Breast epithelium (tissue), 4 donors: ENCODE measurements around the gene SAP25. TPM values are rescaled to one million over a fixed set of nuclear protein-coding genes. Genes with fewer than 3 reads are reported as not detected.

Experiments
- DNase-seq, 2 donors: peaks; one replicate each; pipeline ENCODE4 v3.0.0-alpha.2; 2019; ENCODE audit warnings: low spot score in 2 of 2
- H3K27ac ChIP-seq, 2 donors: fragments of 200-600 bp; sonication (generic) in 1 of 2; one replicate each; pipeline ENCODE4 v1.5.1; 2016 to 2019; ENCODE audit warnings: mild to moderate bottlenecking in 1 of 2
- H3K27me3 ChIP-seq, 2 donors: fragments of 200-600 bp; sonication (generic) in 1 of 2; one replicate each; pipeline versions ENCODE4 v1.5.1 to v1.6.0; 2017 to 2019; ENCODE audit warnings: control low read depth in 1 of 2, mild to moderate bottlenecking in 1 of 2
- H3K36me3 ChIP-seq: fragments of 200-600 bp; one replicate; pipeline ENCODE4 v1.5.1; 2019
- H3K4me1 ChIP-seq, 2 donors: fragments of 200-600 bp; sonication (generic); one replicate each; pipeline ENCODE4 v1.5.1; 2016 to 2019; ENCODE audit warnings: control low read depth in 1 of 2
- H3K4me3 ChIP-seq, 3 donors: fragments of 200-600 bp; sonication (generic); 1 replicate in 2 of 3; 2 replicates in 1 of 3; pipeline ENCODE4 v1.5.1; 2016 to 2019; ENCODE audit warnings: mild to moderate bottlenecking in 3 of 3, moderate library complexity in 2 of 3
- H3K9me3 ChIP-seq, 2 donors: fragments of 200-600 bp; sonication (generic) in 1 of 2; one replicate each; pipeline ENCODE4 v1.5.1; 2016 to 2019; ENCODE audit warnings: control low read depth in 1 of 2
- POLR2A ChIP-seq: fragments of 450-650 bp; IDR thresholded peaks from one replicate; pipeline ENCODE4 v1.6.1; 2016; ENCODE audit warnings: antibody characterized with exemption, mild to moderate bottlenecking, moderate library complexity
- POLR2AphosphoS5 ChIP-seq, 3 donors: sonication (generic); formaldehyde crosslinking; IDR thresholded peaks; one replicate each; pipeline ENCODE4 v1.6.1; 2017; ENCODE audit warnings: antibody characterized with exemption in 3 of 3
- intact Hi-C: fragments of 100-400 bp; cut with DNase I; formaldehyde crosslinking; loops from one replicate; pipeline ENCODE4 v1.15.1; 2023; ENCODE audit warnings: low total_unique reads
- total RNA-seq, 3 donors: library from RNA; depleted of rRNA; stranded (reverse); fragments of >200 nt; gene quantifications; one replicate each; pipeline ENCODE4 v1.1.0, GENCODE V29; 2016
- TF ChIP-seq, protein P1 (sequence below), 3 donors: fragments of 450-650 bp; IDR thresholded peaks; one replicate each; pipeline ENCODE4 v1.5.1; 2016 to 2017; ENCODE audit warnings: antibody characterized with exemption in 3 of 3, mild to moderate bottlenecking in 3 of 3, moderate library complexity in 3 of 3

The SAP25 gene
- total RNA-seq, 3 donors from 2014 or later, result 0.96 to 2.2 (median 0.98) TPM

- no peaks in the 10 kb centered on the region for H3K9me3 ChIP-seq
- peak overlapping the region; percentile 82 for H3K27ac ChIP-seq
- H3K4me1 ChIP-seq, result no peaks in the 10 kb centered on the region
- DNase-seq, result no peak
- intact Hi-C loops, result loop anchor here (10.0 kb wide), 1 partner anchor 71 kb away; the partner anchor contains the start of gene GNB2
- peak overlapping the region; percentile 63 to 76 (median 69) for H3K4me3 ChIP-seq
- H3K27me3 ChIP-seq, result no peaks in the 10 kb centered on the region
- H3K36me3 ChIP-seq, result no peaks in the 10 kb centered on the region
- TF ChIP-seq POLR2A, result no peak
- peak in 1 of 3 donors; percentile 4 for TF ChIP-seq POLR2AphosphoS5 (IDR thresholded peaks at IDR 0.05)
- TF ChIP-seq, protein P1, sequence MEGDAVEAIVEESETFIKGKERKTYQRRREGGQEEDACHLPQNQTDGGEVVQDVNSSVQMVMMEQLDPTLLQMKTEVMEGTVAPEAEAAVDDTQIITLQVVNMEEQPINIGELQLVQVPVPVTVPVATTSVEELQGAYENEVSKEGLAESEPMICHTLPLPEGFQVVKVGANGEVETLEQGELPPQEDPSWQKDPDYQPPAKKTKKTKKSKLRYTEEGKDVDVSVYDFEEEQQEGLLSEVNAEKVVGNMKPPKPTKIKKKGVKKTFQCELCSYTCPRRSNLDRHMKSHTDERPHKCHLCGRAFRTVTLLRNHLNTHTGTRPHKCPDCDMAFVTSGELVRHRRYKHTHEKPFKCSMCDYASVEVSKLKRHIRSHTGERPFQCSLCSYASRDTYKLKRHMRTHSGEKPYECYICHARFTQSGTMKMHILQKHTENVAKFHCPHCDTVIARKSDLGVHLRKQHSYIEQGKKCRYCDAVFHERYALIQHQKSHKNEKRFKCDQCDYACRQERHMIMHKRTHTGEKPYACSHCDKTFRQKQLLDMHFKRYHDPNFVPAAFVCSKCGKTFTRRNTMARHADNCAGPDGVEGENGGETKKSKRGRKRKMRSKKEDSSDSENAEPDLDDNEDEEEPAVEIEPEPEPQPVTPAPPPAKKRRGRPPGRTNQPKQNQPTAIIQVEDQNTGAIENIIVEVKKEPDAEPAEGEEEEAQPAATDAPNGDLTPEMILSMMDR (IDR thresholded peaks at IDR 0.05), result no peak
These were observed 30.0 kb upstream of the SAP25 start for GRCh38 chr7:100603726-100604027.

DNA sequence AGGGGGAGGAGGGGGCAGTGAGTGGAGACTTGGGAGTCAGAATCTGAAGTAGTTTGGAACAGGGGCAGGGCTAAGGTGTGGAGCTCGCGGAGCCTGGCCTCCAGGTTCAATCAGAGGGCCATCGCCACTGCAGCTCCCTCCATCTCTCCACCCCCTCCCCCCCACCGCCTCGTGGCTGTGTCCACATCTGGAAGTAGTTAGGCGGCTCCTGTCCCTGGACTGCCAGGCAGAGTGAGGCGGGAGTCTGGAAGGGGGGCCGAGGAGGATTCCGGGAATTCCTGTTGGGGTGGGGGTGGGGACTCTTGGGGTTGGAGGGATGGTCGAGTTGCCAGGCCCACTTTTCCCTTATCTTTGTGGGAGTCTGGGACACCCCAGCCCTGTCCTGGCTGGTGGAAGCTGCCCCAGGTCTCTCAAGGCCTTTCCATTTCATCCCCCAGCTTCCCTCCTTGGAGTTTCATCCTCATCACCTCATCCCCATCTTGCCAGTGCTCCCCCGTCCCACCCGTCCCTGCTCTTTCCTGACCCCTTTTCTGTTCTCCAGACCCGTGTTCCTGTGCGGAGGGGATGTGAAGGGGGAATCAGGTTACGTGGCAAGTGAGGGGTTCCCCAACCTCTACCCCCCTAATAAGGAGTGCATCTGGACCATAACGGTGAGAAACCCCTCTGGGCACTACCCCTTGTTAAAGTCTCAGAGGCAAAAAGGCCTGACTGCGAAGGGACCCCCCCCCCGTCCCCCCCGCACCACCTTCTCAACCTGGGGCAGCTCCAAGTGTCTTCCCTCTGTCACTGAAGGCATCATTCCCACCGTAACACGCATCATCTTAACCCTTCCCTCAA lies 29.4 kb upstream of the SAP25 start:
- TF ChIP-seq, protein P1 (IDR thresholded peaks at IDR 0.05), result no peak
- TF ChIP-seq POLR2AphosphoS5 (IDR thresholded peaks at IDR 0.05), result peak in 2 of 3 donors; percentile 73 to 82
- Histone ChIP-seq H3K9me3 (no peaks in the 10 kb centered on the region), H3K27me3 (no peaks in the 10 kb centered on the region), H3K27ac (peak overlapping the region; percentile 82), H3K36me3 (no peaks in the 10 kb centered on the region), H3K4me3 (peak overlapping the region; percentile 63 to 76 (median 69)), H3K4me1 (no peaks in the 10 kb centered on the region)
- intact Hi-C loops, result loop anchor here (10.0 kb wide), 1 partner anchor 72 kb away; the partner anchor contains the start of gene GNB2
- DNase-seq, result peak; percentile 69 to 71

DNA sequence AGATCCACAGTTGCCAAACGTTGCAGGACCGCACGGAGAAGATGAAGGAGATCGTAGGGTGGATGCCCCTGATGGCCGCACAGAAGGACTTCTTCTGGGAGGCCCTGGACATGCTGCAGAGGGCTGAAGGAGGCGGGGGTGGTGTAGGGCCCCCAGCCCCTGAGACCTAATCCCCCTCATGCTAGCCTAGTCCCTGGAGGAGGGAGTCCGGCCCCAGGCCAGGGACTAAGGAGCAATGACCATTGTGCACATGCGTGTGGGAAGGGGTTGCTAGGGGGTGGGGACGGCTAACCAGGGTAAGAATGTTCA lies 27.0 kb upstream of the SAP25 start:
- Histone ChIP-seq H3K4me3 (no peak overlapping the region), H3K27me3 (no peaks in the 10 kb centered on the region), H3K27ac (peak overlapping the region in 1 of 2 donors; percentile 30), H3K4me1 (no peaks in the 10 kb centered on the region), H3K9me3 (no peaks in the 10 kb centered on the region), H3K36me3 (no peaks in the 10 kb centered on the region)
- no peak for DNase-seq
- TF ChIP-seq, protein P1 (IDR thresholded peaks at IDR 0.05), result no peak
- no peak for TF ChIP-seq POLR2A
- no peak for TF ChIP-seq POLR2AphosphoS5 (IDR thresholded peaks at IDR 0.05)
- intact Hi-C loops, result loop anchor here (10.0 kb wide), 1 partner anchor 74 kb away; the partner anchor contains the start of gene GNB2

DNA sequence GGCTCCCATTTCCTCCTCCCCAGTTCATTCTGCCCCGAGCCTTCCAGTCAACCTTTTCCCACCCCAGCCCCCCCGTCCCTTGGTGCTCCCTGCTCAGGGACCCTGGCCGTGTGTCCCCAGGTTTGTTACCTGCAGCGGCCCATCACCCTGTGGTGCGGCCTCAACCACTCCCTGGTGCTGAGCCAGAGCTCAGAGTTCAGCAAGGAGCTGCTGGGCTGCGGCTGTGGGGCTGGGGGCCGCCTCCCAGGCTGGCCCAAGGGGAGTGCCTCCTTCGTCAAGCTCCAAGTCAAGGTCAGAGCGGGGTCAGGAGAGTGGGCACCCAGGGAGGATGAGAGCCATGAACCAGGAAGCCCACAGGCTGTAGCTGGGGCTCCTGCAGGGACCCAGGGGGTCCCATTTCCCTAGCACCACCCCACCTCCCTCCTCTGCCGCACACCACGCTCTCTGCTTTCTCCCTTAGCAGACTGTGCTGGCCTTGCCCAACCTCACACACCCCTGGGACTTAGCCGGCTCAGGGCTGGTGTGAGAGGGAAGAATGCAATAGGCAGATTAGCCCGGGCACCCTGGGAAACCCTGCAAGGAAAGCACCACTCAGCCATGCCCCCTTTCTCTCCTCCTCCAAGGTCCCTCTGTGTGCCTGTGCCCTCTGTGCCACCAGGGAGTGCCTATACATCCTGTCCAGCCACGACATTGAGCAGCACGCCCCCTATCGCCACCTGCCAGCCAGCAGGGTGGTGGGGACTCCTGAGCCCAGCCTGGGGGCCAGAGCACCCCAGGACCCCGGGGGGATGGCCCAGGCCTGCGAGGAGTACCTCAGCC lies 26.4 kb upstream of the SAP25 start:
- Histone ChIP-seq H3K4me1 (no peaks in the 10 kb centered on the region), H3K27ac (peak overlapping the region in 1 of 2 donors; percentile 30), H3K9me3 (no peaks in the 10 kb centered on the region), H3K4me3 (no peak overlapping the region), H3K36me3 (no peaks in the 10 kb centered on the region), H3K27me3 (no peaks in the 10 kb centered on the region)
- intact Hi-C loops, result loop anchor here (10.0 kb wide), 1 partner anchor 75 kb away; the partner anchor contains the start of gene GNB2
- TF ChIP-seq, protein P1 (IDR thresholded peaks at IDR 0.05), result no peak
- TF ChIP-seq POLR2AphosphoS5 (IDR thresholded peaks at IDR 0.05) (no peak), POLR2A (no peak)
- DNase-seq, result no peak

- no peaks in the 10 kb centered on the region for H3K36me3 ChIP-seq
- no peak for DNase-seq
- no peak for TF ChIP-seq POLR2AphosphoS5 (IDR thresholded peaks at IDR 0.05)
- no peak for TF ChIP-seq POLR2A
- TF ChIP-seq, protein P1 (IDR thresholded peaks at IDR 0.05), result no peak
- H3K9me3 ChIP-seq, result no peaks in the 10 kb centered on the region
- H3K4me3 ChIP-seq, result no peak overlapping the region
- no peak overlapping the region for H3K27ac ChIP-seq
- H3K27me3 ChIP-seq, result no peaks in the 10 kb centered on the region
- intact Hi-C loops, result no loop called here
- H3K4me1 ChIP-seq, result no peaks in the 10 kb centered on the region
These were observed 24.7 kb upstream of the SAP25 start for GRCh38 chr7:100598425-100598824.
